Measurements from ENCODE around the gene DPP8. TPM values are rescaled to one million over a fixed set of nuclear protein-coding genes. Genes with fewer than 3 reads are reported as not detected.

Gene DPP8

Small RNAs within 50 kb of the gene (small RNA-seq; reads per million reads assigned to genes)
- gene AC105129.1 (ENCODE audit: low read depth) (not detected), gene RF00019 (ENCODE audit: low read depth) (not detected), gene RNU6-19P (ENCODE audit: low read depth) (not detected)

All from mesenchymal stem cell (in vitro differentiated cells and primary cell).